ENCODE measurements around the gene PLPPR3. TPM values are rescaled to one million over a fixed set of nuclear protein-coding genes. Genes with fewer than 3 reads are reported as not detected.

Gene PLPPR3
- total RNA-seq, 1 experiment from 2014 or later = 3.8 TPM

DNA sequence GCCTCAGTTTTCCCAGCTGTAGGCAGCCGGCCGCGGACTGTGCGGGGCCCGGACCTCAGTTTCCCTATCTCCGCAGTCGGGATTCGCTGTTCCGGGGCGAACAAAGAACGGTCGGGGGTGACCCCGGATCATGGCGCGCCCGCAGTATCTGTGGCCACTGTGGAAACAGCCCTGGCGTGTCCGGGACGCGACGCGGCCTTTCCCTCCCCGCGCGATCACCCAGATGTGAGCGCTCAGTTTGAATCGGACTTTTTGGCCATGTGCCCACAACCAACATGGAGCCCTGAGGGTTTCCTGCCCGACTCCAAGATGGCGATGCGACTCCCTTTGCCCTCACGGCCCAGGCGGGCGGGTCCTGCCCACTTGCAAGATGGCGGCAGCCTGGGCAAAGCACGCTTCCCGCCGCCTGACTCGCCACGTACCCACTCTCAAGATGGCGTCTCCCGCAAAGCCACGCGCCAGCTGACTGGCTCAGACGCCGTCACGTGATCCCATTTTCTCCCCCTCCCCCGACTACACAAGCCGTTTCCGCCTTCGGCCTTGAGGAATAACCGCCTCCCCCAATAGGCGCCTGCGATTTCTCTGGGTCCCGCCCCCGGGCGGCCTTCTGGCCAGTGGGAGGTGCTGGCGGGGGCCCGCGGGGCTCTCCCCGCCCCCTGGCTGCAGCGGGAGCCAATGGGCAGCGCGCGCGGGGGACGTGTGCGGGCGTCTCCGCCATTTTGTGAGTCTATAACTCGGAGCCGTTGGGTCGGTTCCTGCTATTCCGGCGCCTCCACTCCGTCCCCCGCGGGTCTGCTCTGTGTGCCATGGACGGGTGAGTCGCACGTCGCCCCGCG lies 24.8 kb downstream of the PLPPR3 start, which contains the start of gene PTBP1:
Gene PTBP1 (plus strand): TSS at position 761 of the 836 bp plus-strand sequence. CDS start 46 bp downstream, at position 807.
- peak; percentile 100 for DNase-seq (ENCODE audit: low read depth)

DNA sequence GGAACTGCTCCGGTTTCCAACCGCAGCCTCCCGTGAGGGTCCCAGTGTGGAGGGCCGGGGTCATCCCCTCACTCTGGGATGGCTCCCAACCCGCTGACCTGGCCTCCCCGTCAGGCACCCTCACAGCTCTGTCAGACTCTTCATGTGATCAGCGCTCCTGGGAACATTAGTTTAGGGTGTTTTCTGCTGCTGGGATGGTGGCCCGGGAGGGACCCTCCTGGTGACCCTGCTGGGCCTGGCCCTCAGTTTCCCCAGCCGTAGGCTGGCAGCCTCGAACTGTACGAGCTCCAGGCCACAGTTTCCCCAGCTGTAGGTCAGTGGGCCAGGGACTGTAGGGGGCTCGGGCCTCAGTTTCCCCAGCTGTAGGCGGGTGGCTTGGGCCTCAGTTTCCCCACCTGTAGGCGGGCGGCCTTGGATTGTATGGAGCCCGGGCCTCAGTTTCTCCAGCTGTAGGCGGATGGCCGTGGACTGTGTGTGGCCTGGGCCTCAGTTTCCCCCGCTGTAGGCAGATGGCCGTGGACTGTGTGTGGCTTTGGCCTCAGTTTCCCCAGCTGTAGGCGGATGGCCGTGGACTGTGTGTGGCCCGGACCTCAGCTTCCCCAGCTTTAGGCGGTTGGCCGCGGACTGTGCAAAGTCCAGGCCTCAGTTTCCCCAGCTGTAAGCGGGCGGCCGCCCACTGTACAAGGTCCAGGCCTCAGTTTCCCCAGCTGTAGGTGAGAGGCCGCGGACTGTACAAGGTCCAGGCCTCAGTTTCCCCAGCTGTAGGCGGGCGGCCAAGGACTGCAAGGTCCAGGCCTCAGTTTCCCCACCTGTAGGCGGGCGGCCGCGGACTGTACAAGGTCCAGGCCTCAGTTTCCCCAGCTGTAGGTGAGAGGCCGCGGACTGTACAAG lies 25.8 kb downstream of the PLPPR3 start:
- no peak for DNase-seq (ENCODE audit: low read depth)

DNA sequence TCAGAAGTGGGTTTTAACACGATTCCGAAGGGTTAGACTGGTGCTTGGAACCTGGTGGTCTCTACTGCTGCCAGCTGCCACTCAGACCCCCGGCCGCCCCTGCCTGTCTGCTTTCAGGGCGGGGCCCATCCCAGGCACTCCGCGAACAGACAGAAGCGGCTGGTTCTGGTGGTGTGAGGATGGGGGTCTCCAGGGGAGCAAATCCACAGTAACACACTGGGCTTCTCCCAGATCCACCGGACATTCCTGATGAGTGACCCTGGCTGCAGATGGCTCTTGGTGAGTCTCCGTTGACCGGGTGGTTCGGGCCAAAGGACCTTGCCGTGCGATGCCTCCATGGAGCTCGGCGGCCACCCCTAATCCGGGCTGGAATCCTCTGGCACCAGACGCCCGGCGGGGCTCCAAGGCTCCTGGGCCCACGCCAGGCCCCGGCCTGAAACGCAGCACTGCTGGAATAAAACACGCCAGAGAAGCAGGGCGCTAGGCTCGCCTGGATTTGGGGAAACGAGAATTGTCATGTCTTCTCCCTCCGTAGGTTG lies 26.6 kb downstream of the PLPPR3 start:
- no peak for DNase-seq (ENCODE audit: low read depth)

DNA sequence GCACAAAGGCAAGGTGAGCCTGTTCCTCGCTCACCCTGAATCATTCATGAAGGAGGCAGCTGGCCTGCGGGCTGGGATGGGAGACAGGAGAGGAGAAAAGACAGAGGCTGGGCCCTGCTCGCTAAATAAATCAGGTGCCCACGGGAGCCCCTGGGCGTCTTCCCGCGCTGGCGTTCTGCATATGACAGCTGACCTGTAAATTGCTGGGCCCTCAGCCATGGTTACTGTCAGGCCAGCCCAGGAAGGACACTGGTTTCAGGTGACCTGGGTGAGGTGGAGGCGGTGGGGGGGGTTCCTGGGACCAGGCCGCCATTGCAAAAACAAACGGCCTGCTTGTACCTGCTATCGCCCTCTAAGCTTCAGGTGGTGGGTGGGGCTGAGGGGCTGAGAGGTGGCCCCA lies 27.9 kb downstream of the PLPPR3 start:
- no peak for DNase-seq (ENCODE audit: low read depth)

DNA sequence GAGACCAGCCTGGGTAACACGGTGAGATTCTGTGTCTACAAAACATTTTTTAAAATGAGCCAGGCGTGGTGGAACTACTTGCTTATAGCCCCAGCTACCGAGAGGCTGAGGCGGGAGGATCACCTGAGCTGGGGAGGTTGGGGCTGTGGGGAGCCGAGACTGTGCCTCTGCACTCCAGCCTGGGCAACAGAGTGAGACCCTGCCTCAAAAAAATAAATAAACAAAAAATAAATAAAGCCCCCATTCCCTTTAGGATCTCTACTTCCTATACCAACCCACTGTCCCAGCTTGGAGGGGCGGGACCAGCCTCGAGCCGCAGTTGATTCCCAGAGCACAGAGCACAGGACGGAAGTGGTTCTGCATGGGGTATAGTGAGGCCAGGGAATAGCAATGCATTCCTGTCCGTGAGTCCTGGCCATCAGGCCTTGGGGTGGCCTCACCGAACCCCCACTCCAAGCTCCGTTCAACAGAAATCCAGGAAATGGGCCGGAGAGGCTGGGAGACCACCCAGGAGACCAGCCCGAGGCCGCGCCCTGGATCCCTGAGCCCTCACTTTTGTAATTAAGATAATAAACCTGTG lies 29.4 kb downstream of the PLPPR3 start:
- DNase-seq (ENCODE audit: low read depth) = no peak

DNA sequence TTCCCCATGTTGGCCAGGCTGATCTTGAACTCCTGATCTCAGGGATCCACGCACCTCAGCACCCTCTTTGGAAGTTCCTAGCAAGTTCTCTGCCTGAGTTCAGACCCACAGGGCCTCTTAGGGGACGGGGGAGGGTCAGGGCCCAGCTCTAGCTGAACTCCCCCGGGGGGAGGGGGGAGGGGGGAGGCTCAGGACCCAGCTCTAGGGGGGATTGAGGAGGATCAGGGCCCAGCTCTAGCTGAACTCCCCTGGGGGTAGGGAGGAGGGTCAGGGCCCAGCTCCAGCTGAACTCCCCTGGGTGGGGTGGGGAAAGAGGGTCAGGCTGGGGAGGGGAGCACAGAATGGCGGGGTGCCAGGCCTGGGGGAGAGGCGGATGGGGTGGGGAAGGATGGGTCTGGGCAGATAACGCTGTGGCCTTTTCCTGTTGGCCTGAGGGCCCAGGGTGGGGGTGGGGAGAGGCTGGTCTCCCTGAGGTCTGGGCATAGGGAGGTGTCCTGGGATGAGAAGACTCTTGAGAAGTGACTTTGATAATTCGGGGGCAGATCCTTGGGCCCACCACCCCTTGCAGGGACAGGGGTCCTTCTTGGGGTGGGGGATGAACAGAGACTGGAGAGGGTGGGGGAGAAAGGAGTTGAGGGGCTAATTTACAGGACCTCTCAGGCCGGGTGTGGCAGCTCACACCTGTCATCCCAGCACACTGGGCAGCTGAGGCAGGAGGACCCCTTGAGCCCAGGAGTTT lies 30.0 kb downstream of the PLPPR3 start:
- no peak for DNase-seq (ENCODE audit: low read depth)

DNA sequence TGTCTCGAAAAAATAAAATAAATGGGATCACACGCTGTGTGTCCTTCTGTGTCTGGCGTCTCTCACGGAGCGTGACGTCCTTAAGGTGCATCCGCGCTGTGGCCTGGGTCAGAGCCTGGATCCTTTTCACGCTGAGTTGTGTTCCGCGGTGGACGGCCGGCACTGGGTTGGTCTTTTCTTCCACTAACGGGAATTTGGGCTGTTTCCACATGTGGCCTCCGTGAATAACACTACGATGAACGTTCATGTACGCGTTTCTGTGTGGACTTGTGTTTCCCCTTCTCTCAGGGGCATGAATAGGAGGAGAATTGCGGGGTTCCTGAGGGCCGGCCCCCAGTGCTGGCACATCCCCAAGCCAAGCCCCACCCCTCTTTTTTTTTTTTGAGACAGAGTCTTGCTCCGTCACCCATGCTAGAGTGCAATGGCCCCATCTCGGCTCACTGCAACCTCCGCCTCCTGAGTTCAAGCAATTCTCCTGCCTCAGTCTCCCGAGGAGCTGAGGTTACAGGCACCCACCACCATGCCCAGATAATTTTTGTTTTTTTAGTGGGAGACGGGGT lies 30.7 kb downstream of the PLPPR3 start:
- DNase-seq (ENCODE audit: low read depth) = no peak

DNA sequence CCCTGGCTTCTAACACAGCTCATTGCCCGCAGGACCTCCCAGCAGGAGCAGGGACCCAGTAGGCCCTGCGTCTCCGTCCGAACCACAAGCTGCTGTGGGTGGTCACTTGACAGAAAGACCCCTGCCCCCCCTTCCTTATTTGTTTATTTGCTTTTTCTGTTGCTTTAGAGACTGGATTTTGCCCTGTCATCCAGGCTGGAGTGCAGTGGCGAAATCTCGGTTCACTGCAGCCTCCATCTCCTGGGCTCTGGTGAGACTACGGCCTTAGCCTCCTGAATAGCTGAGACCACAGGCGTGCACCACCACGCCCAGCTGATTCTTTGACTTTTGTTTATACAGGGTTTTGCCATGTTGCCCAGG lies 32.1 kb downstream of the PLPPR3 start:
- no peak for DNase-seq (ENCODE audit: low read depth)

DNA sequence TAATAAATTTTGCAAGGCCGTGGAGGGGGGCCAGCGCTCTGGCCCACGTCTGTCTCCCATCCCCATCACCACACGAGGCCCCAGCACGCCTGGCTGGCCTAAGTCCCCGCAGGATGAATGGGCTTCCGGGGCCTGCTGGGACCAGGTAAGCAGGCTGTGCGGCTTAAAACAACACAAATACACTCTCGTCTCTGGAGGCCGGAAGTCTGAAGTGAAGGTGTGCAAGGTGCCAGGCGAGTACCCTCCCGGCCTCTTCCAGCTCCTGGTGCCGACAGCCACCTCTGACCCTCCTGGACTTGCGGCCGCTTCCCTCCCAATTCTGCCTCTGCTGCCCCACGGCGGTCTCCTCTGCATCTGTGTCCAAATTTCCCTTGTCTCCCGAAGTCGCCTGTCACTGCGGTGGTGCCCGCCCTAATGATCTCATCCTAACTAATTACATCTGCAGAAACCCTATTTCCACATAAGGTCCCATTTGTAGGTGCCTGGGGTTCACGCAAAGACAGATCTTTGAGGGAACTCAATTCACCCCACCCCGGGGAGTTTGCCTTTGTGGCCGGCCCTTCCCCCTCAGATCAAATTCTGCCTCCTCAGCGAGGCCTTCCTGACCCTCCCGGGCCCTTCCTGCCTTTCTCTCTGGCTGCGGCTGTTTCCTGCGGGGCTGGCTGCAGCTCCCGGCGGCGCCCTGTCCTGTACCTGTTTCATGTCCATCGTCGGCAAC lies 32.6 kb downstream of the PLPPR3 start:
- DNase-seq (ENCODE audit: low read depth) = no peak

DNA sequence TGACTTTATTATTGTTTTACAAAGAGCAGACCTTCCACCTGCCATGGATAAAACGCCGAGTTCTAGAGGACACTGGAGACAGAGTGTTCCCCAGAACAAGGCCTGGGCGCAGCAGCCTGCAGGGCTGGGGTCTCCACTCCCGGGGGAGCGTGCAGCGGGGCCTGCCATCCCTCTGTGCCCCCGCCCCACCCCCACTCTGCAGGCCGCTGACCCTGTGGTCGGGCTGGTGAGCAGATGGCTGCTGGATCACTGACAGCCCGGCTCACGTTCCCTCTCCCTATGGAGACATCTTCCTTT lies 33.1 kb downstream of the PLPPR3 start:
- no peak for DNase-seq (ENCODE audit: low read depth)

DNA sequence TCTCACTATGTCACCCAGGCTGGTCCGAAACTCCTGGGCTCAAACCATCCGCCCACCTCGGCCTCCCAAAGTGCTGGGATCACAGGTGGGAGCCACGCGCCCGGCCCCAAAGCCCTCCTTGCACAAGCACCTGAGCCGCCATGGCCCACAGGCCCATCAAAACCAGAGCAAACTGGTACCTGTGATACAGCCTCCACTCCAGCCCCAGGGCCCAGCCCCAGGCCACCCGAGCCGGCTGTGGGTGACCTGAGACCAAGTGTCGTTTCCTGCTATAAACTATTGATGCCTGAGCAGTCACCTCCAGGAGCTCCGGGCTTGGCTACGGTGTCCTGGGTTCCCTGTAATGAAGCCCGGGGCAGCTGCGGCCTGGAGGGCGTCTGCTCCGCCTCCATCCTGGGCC lies 34.2 kb downstream of the PLPPR3 start:
- DNase-seq (ENCODE audit: low read depth) = no peak

DNA sequence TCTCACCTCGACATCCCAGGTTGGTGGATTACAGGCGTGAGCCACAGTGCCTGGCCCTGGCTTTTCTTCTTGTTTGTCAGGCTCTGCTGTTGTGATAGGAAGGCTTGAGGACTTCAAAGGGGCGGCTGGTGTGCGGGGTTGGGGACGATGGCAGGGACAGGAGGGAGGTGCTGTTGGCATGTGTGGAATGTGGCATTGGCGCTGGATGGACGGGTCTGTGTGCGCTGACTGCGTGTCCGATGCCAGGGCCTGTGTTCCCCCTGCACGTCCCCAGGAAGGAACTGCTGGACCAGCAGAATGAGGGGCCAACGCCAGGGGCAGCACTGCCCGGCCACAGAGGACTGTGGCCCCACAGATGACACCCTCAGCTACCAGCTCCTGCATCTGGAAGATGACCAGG lies 37.2 kb downstream of the PLPPR3 start:
- DNase-seq (ENCODE audit: low read depth) = no peak

DNA sequence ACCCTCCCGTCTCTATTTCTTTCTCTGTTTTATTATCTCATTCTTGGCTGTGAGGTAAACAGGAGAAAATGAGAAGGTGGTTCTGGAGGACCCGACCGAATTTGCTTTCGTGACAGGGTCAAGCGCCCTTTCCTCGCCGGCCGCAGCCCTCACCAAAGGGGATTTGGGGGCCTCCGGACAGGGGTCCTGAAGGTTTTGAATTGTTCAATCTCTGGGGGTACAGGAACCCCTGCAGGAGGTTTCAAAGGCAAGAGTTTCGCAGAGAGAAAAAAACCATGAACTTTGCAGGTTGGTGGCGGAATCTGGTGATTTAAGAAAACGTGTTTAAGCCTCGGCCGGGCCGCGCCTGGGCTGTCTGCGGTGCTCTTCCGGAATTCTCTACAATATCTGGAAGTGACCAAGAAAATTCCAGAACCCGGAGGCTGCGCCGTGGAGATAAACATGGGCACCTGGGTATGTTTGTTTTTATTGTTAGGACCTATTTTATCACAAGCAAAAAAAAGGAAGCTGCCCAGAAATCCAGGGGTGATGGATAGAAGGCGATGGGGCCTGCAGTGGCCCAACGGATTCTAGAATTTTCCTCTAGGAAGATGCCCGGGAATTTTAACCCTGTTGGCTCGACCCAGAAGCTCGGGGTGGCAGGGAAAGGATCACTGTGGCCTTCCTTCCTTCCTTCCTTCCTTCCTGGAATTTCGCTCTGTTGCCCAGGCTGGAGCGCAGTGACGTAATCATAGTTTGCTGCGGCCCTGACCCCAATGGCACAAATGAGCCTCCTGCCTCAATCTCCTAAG lies 38.7 kb downstream of the PLPPR3 start:
- no peak for DNase-seq (ENCODE audit: low read depth)

DNA sequence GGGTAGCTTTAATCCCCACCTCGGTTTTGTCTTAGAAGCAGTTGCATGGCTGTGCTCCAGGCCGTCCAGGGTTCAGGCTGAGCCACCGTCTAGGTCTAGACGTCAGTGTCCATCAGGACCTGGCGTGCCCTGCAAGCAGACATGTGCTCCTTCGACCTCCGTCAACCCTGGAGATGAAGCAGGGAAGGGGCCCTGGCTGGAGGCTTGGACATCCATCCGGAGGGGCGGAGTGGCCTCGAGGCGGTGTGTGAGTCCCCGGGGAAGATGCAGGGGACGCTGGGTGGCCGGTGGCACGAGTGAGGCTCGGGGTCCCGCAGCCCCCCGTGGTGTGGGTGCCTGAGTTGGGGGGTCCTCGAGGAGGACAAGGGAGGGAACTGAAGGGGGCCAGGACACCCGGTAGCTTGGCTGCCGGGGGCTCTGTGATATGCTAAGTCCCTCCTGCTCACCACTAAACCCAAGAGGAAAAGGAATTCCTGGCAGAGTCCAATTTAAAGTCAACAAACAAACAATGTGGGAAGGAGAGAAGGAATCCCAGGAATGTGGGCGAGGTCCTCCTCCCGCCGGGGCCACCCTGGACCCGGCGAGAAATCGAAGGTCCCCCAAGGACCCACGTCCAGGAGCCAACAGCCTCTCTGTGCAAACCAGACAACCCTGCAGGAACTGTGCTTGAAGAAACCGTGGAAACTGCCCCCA lies 39.4 kb downstream of the PLPPR3 start:
- DNase-seq (ENCODE audit: low read depth) = peak; percentile 79

DNA sequence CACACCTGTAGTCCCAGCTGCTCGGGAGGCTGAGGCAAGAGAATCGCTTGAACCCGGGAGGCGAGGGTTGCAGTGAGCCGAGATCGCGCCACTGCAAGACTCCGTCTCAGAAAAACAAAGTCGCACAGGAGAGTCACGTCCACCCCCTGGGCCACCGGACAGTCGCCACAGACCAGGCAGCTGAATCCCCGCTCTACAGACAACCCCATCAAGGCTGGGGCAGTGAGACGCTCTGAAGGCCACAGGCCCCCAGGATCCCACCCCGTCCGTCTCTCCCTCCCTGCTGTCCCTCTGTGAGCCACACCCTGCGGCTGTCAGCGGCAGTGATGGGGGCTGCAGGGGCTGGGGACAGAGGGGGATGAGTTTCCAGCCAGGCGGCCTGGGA lies 40.0 kb downstream of the PLPPR3 start:
- DNase-seq (ENCODE audit: low read depth) = no peak

DNA sequence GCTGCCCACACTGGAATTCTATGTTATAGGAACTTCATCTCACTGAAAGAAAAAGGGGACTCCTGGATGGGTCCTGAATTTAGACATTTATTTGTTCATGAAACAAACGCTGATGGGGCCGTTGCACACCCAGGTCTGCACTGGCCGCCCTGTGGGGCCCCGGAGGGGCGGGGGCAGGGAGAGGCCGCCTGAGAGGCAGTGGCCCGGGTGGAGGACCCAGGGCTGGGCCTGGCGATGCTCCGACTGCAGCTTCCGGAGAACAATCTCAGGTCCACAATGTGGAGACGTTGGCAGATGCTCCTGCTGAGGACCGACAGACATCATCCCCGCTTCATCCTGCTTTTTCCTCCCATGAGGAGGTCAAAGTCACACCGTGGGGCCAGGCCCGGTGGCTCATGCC lies 40.8 kb downstream of the PLPPR3 start:
- DNase-seq (ENCODE audit: low read depth) = no peak

DNA sequence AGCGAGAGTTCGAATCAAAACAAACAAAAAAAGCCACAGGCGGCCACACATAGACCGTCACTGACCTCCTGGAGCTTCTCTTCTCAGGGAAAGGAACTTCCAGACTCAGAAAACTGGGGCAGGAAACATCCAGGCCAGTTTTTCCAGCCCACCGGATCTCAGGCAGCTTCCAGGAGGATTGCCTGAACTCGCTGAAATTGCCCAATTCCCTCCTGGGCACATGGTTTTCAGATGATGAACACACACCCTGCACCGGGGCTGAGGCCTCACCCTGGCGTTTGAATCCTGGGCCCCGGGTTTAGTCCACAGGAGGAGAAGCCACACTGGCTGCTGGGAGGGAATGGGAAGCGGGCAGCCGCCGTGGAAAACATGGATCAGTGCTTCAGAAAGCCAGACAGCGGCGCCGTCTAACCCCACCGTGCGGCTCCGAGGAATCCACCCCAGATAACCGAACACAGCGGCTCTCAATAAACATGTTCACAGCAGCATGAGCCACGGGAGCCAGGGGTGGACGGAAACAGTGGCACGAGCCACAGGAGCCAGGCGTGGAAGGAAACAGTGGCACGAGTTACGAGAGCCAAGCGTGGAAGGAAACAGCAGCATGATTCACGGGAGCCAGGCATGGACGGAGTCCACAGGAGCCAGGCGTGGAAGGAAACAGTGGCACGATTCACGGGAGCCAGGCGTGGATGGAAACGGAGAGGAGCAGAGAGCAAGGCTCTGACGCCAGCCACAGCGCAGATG lies 42.7 kb downstream of the PLPPR3 start:
- peak; percentile 95 for DNase-seq (ENCODE audit: low read depth)

DNA sequence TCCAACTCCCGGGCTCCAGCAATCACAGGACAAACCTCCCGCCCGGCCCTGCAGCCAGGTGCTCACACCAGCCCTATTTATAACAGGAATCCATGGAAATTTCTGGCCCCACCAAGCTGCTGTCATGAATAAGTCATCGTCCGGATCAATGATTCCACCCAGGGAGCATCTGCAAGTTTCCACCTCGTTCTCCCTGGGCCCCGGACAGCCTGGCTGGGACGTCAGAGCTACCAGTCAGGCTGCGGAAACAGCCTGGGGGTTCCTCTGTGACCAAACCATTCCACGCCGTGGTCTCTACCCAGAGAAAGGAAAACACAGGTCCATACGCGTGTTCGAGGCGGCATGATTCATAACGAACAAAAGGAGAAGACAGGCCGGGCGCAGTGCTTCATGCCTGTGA lies 45.2 kb downstream of the PLPPR3 start:
- peak; percentile 29 for DNase-seq (ENCODE audit: low read depth)

Data from M059J (cell line).